Neural cell (in vitro differentiated cells): ENCODE measurements around the gene SAMD4A. TPM values are rescaled to one million over a fixed set of nuclear protein-coding genes. Genes with fewer than 3 reads are reported as not detected.

ENCODE experiments used
- H2AFZ ChIP-seq: fragments of 200-600, 300-800 bp; sonication (generic), shearing (Covaris generic); 2 replicates; pipeline ENCODE4 v1.6.0; 2014; ENCODE audit warnings: low read depth, mild to moderate bottlenecking, antibody characterized with exemption, low read length, moderate library complexity
- H3F3A ChIP-seq: fragments of 200-600 bp; shearing (Covaris generic); 2 replicates; pipeline ENCODE4 v1.6.1; 2016; ENCODE audit warnings: mild to moderate bottlenecking, moderate library complexity, mixed read lengths, antibody characterized with exemption, low read length; ENCODE audit not compliant: insufficient read depth, poor library complexity, severe bottlenecking
- H3K27ac ChIP-seq: fragments of 200-600, 300-800 bp; sonication (generic), shearing (Covaris generic); 2 replicates; pipeline ENCODE4 v1.5.1; 2014; ENCODE audit warnings: mild to moderate bottlenecking, low read length, moderate library complexity
- H3K27me3 ChIP-seq: fragments of 300-800, 200-600 bp; sonication (generic), shearing (Covaris generic); 2 replicates; pipeline ENCODE4 v1.6.0; 2014; ENCODE audit warnings: mild to moderate bottlenecking, low read depth, low read length, moderate library complexity; ENCODE audit not compliant: insufficient read depth
- H3K36me3 ChIP-seq: fragments of 300-800, 200-600 bp; sonication (generic), shearing (Covaris generic); 2 replicates; pipeline ENCODE4 v1.5.1; 2014; ENCODE audit warnings: mild to moderate bottlenecking, antibody characterized with exemption, low read length, moderate library complexity; ENCODE audit not compliant: insufficient read depth
- H3K4me2 ChIP-seq: fragments of 300-800, 200-600 bp; sonication (generic), shearing (Covaris generic); 2 replicates; pipeline ENCODE4 v1.6.0; 2014; ENCODE audit warnings: mild to moderate bottlenecking, low read length
- H3K4me3 ChIP-seq: fragments of 300-800, 200-600 bp; sonication (generic), shearing (Covaris generic); 2 replicates; pipeline ENCODE4 v1.5.1; 2014; ENCODE audit warnings: mild to moderate bottlenecking, low read length, moderate library complexity
- H3K79me2 ChIP-seq: fragments of 200-600 bp; shearing (Covaris generic); replicated peaks from 2 replicates; pipeline ENCODE4 v1.6.0; 2014; ENCODE audit warnings: mild to moderate bottlenecking, low read length, moderate library complexity; ENCODE audit not compliant: insufficient read depth
- H3K9ac ChIP-seq: fragments of 300-800, 200-600 bp; sonication (generic), shearing (Covaris generic); 2 replicates; pipeline ENCODE4 v1.6.1; 2016; ENCODE audit warnings: mild to moderate bottlenecking, low read length, mixed read lengths
- H3K9me2 ChIP-seq: fragments of 200-600 bp; shearing (Covaris generic); 2 replicates; pipeline ENCODE4 v1.6.1; 2016; ENCODE audit warnings: mild to moderate bottlenecking, low read length, mixed read lengths; ENCODE audit not compliant: insufficient read depth
- H3K9me3 ChIP-seq: fragments of 200-600, 300-800 bp; sonication (generic), shearing (Covaris generic); 2 replicates; pipeline ENCODE4 v1.6.1; 2016; ENCODE audit warnings: mild to moderate bottlenecking, mixed run types, low read length, moderate library complexity, mixed read lengths
- H4K20me1 ChIP-seq: fragments of 200-600 bp; shearing (Covaris generic); 2 replicates; pipeline ENCODE4 v1.6.1; 2016; ENCODE audit warnings: mild to moderate bottlenecking, mixed run types; ENCODE audit not compliant: insufficient read depth
- EP300 ChIP-seq: fragments of 450-650 bp; conservative IDR thresholded peaks from 2 replicates; pipeline ENCODE4 v1.6.1; 2014; ENCODE audit warnings: antibody characterized with exemption, mild to moderate bottlenecking, moderate library complexity; ENCODE audit not compliant: poor library complexity, severe bottlenecking
- EZH2 ChIP-seq: fragments of 200-600, 300-800 bp; shearing (Covaris generic), sonication (generic); IDR thresholded peaks from 2 replicates; pipeline ENCODE4 v1.6.1; 2014; ENCODE audit warnings: antibody characterized with exemption, low read length, borderline replicate concordance, mild to moderate bottlenecking; ENCODE audit not compliant: insufficient read depth, poor library complexity, severe bottlenecking
- MXI1 ChIP-seq: fragments of 450-650 bp; conservative IDR thresholded peaks from 2 replicates; pipeline ENCODE4 v1.6.1; 2014; ENCODE audit warnings: antibody characterized with exemption, mild to moderate bottlenecking; ENCODE audit not compliant: poor library complexity, severe bottlenecking
- POLR2AphosphoS5 ChIP-seq: IDR thresholded peaks from 2 replicates; pipeline ENCODE4 v1.6.1; 2012
- RAD21 ChIP-seq: fragments of 450-650 bp; conservative IDR thresholded peaks from 2 replicates; pipeline ENCODE4 v1.6.1; 2014; ENCODE audit warnings: antibody characterized with exemption, mild to moderate bottlenecking, moderate library complexity
- SMC3 ChIP-seq: fragments of 450-650 bp; conservative IDR thresholded peaks from 2 replicates; pipeline ENCODE4 v1.6.1; 2014; ENCODE audit warnings: antibody characterized with exemption, mild to moderate bottlenecking, moderate library complexity; ENCODE audit not compliant: poor library complexity
- polyA minus RNA-seq: library from RNA; depleted of rRNA, polyadenylated mRNA; stranded (reverse); fragments of >200 nt; gene quantifications from 2 replicates; pipeline ENCODE4 v1.2.3, GENCODE V29; 2014
- polyA plus RNA-seq: library from polyadenylated mRNA; depleted of rRNA; stranded (reverse); fragments of >200 nt; gene quantifications from 2 replicates; pipeline ENCODE4 v1.2.3, GENCODE V29; 2014
- TF ChIP-seq, protein P1 (sequence below): IDR thresholded peaks from 2 replicates; pipeline ENCODE4 v1.6.1; 2012; ENCODE audit warnings: borderline replicate concordance
- TF ChIP-seq, protein P2 (sequence below): fragments of 450-650 bp; IDR thresholded peaks from 2 replicates; pipeline ENCODE4 v1.5.1; 2014; ENCODE audit warnings: antibody characterized with exemption, mild to moderate bottlenecking, moderate library complexity; ENCODE audit not compliant: poor library complexity, severe bottlenecking

The SAMD4A gene, protein sequence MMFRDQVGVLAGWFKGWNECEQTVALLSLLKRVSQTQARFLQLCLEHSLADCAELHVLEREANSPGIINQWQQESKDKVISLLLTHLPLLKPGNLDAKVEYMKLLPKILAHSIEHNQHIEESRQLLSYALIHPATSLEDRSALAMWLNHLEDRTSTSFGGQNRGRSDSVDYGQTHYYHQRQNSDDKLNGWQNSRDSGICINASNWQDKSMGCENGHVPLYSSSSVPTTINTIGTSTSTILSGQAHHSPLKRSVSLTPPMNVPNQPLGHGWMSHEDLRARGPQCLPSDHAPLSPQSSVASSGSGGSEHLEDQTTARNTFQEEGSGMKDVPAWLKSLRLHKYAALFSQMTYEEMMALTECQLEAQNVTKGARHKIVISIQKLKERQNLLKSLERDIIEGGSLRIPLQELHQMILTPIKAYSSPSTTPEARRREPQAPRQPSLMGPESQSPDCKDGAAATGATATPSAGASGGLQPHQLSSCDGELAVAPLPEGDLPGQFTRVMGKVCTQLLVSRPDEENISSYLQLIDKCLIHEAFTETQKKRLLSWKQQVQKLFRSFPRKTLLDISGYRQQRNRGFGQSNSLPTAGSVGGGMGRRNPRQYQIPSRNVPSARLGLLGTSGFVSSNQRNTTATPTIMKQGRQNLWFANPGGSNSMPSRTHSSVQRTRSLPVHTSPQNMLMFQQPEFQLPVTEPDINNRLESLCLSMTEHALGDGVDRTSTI
- polyA plus RNA-seq (0.66 and 1.0 TPM in 2 replicates), polyA minus RNA-seq (3.7 TPM in 2 replicates)

DNA sequence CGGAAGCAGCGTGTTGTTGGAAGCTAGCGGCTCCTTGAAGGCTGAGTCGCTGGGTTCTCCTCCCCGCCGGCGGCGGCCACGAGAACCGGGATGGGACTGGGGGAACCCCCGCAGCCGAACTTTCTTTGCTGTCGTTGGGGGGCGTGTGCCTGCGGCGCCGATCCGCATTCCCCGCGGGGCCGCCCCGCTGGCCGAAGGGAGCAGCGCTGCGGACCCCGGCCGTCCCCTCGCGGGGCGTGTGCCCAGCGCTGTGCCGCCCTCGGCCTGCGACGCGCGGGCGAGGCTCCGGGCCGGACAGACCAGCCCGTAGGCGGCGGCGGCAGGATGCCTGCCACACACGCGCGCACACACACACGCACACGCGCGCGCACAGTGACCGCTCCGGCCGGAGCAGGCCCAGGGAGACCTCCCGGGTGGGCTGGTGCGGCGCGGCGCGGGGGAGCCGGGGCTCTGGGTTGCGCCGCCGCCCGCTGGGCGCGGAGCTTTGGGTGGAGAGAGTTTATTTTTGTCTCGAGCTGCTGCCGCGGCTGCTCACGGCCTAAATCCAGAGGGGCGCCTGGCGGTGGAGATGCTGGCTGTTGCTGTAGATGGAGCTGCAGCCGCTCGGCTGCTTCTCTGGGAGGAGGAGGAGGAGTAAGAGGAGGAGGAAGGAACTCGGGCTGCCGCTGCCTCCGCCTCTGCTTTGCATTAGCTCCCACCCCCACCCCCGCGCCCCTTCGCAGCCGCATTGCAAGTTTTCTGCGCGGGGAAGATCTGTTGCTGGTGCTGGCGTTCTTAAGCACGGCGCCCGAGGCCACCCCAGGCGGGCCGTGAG is at the start of gene SAMD4A:
TSS of gene SAMD4A (plus strand) at position 719 of the 814 bp plus-strand sequence. CDS start 789 bp downstream, outside the sequence.
- Histone ChIP-seq H3K79me2 (no peaks in the 10 kb centered on the region), H4K20me1 (no peaks in the 10 kb centered on the region), H2AFZ (peak within 1 kb of the TSS; percentile 9)

DNA sequence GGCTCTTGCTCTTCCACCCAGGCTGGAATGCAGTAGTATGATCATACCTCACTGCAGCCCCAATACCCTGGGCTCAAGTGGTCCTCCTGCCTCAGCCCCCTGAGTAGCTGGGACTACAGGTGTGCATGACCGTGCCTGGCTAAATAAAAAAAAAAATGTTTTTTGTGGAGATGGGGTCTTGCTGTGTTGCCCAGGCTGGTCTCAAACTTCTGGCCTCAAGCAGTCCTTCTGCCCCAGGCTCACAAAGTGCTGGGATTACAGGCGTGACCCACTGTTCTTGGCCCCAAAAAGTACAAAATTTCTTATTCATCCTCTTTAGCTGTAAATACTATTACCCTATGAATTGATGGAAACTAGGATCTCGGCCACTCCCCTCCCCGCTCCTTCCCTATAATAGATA is 42.5 kb upstream of the SAMD4A start:
- H3K79me2 ChIP-seq = peaks cover 6% of the 10 kb centered on the region
- H3K9me3 ChIP-seq = no peaks in the 10 kb centered on the region
- no peak overlapping the region for H2AFZ ChIP-seq
- H3K27ac ChIP-seq = no peak overlapping the region
- no peaks in the 10 kb centered on the region for H3K27me3 ChIP-seq
- H4K20me1 ChIP-seq = no peaks in the 10 kb centered on the region
- H3K4me3 ChIP-seq = no peak overlapping the region
- H3K9ac ChIP-seq = no peak overlapping the region
- no peaks in the 10 kb centered on the region for H3F3A ChIP-seq
- no peaks in the 10 kb centered on the region for H3K36me3 ChIP-seq
- H3K4me2 ChIP-seq = no peak overlapping the region
- H3K9me2 ChIP-seq = no peaks in the 10 kb centered on the region
- no peak for TF ChIP-seq EP300
- TF ChIP-seq POLR2AphosphoS5 = no peak
- no peak for TF ChIP-seq SMC3
- no peak for TF ChIP-seq EZH2
- TF ChIP-seq, protein P1, sequence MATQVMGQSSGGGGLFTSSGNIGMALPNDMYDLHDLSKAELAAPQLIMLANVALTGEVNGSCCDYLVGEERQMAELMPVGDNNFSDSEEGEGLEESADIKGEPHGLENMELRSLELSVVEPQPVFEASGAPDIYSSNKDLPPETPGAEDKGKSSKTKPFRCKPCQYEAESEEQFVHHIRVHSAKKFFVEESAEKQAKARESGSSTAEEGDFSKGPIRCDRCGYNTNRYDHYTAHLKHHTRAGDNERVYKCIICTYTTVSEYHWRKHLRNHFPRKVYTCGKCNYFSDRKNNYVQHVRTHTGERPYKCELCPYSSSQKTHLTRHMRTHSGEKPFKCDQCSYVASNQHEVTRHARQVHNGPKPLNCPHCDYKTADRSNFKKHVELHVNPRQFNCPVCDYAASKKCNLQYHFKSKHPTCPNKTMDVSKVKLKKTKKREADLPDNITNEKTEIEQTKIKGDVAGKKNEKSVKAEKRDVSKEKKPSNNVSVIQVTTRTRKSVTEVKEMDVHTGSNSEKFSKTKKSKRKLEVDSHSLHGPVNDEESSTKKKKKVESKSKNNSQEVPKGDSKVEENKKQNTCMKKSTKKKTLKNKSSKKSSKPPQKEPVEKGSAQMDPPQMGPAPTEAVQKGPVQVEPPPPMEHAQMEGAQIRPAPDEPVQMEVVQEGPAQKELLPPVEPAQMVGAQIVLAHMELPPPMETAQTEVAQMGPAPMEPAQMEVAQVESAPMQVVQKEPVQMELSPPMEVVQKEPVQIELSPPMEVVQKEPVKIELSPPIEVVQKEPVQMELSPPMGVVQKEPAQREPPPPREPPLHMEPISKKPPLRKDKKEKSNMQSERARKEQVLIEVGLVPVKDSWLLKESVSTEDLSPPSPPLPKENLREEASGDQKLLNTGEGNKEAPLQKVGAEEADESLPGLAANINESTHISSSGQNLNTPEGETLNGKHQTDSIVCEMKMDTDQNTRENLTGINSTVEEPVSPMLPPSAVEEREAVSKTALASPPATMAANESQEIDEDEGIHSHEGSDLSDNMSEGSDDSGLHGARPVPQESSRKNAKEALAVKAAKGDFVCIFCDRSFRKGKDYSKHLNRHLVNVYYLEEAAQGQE = no peak

More for the DNA sequence above, at the start of gene SAMD4A:
- Histone ChIP-seq H3K4me2 (peak within 1 kb of the TSS; percentile 67), H3K27me3 (peaks cover 28% of the 10 kb centered on the region), H3K36me3 (no peaks in the 10 kb centered on the region), H3F3A (peaks cover 6% of the 10 kb centered on the region), H3K9me2 (no peaks in the 10 kb centered on the region), H3K27ac (no peak within 1 kb of the TSS), H3K4me3 (peak within 1 kb of the TSS; percentile 90), H3K9me3 (no peaks in the 10 kb centered on the region), H3K9ac (peak within 1 kb of the TSS; percentile 64)
- no peak for TF ChIP-seq EP300
- TF ChIP-seq, protein P1 = no peak
- TF ChIP-seq MXI1 = peak; percentile 62
- TF ChIP-seq EZH2 = no peak
- TF ChIP-seq SMC3 = peak; percentile 71
- peak; percentile 11 for TF ChIP-seq POLR2AphosphoS5
- TF ChIP-seq RAD21 = peak; percentile 62
- TF ChIP-seq, protein P2, sequence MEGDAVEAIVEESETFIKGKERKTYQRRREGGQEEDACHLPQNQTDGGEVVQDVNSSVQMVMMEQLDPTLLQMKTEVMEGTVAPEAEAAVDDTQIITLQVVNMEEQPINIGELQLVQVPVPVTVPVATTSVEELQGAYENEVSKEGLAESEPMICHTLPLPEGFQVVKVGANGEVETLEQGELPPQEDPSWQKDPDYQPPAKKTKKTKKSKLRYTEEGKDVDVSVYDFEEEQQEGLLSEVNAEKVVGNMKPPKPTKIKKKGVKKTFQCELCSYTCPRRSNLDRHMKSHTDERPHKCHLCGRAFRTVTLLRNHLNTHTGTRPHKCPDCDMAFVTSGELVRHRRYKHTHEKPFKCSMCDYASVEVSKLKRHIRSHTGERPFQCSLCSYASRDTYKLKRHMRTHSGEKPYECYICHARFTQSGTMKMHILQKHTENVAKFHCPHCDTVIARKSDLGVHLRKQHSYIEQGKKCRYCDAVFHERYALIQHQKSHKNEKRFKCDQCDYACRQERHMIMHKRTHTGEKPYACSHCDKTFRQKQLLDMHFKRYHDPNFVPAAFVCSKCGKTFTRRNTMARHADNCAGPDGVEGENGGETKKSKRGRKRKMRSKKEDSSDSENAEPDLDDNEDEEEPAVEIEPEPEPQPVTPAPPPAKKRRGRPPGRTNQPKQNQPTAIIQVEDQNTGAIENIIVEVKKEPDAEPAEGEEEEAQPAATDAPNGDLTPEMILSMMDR = peak; percentile 64
